Peyer's patch (tissue), 4 donors: ENCODE results near the gene NPTX2.

Source experiments
- CTCF ChIP-seq, 6 experiments: fragments of 450-650 bp in 4 of 6; fragments of 200-600 bp in 2 of 6; sonication (generic) in 1 of 6; IDR thresholded peaks; one replicate each; pipeline ENCODE4 v1.5.1; 2017 to 2019; ENCODE audit warnings: antibody characterized with exemption in 6 of 6, mild to moderate bottlenecking in 3 of 6, moderate library complexity in 1 of 6
- POLR2A ChIP-seq, 2 donors: fragments of 450-650 bp; IDR thresholded peaks; one replicate each; pipeline ENCODE4 v1.5.1; 2017; ENCODE audit warnings: antibody characterized with exemption in 2 of 2, mild to moderate bottlenecking in 2 of 2, moderate library complexity in 2 of 2

GRCh38 chr7:98668255-98668654 is 51.2 kb downstream of the NPTX2 start:
- TF ChIP-seq CTCF (IDR thresholded peaks at IDR 0.05) (no peak), POLR2A (IDR thresholded peaks at IDR 0.05) (no peak)
